HUES6 (cell line): ENCODE measurements around the gene ADGRG2.

Source experiments
- H3K27ac ChIP-seq: 2 replicates; pipeline ENCODE4 v1.7.0; 2013; ENCODE audit warnings: low read depth, mild to moderate bottlenecking, low read length, inconsistent platforms
- H3K27me3 ChIP-seq: 2 replicates; pipeline ENCODE4 v1.6.1; 2013; ENCODE audit warnings: low read length; ENCODE audit not compliant: control insufficient read depth, insufficient read depth
- H3K36me3 ChIP-seq: 2 replicates; pipeline ENCODE4 v1.6.1; 2013; ENCODE audit warnings: low read length; ENCODE audit not compliant: control insufficient read depth, insufficient read depth
- H3K4me1 ChIP-seq: 2 replicates; pipeline ENCODE4 v1.6.1; 2013; ENCODE audit warnings: low read length; ENCODE audit not compliant: control insufficient read depth, insufficient read depth
- H3K4me3 ChIP-seq: 2 replicates; pipeline ENCODE4 v1.5.1; 2013; ENCODE audit warnings: low read depth, low read length
- H3K9ac ChIP-seq: one replicate; pipeline ENCODE4 v1.6.1; 2013; ENCODE audit warnings: mild to moderate bottlenecking, low read length
- H3K9me3 ChIP-seq: 2 replicates; pipeline ENCODE4 v1.6.1; 2013; ENCODE audit warnings: low read depth, low read length; ENCODE audit not compliant: control insufficient read depth, insufficient read depth

The ADGRG2 gene

DNA sequence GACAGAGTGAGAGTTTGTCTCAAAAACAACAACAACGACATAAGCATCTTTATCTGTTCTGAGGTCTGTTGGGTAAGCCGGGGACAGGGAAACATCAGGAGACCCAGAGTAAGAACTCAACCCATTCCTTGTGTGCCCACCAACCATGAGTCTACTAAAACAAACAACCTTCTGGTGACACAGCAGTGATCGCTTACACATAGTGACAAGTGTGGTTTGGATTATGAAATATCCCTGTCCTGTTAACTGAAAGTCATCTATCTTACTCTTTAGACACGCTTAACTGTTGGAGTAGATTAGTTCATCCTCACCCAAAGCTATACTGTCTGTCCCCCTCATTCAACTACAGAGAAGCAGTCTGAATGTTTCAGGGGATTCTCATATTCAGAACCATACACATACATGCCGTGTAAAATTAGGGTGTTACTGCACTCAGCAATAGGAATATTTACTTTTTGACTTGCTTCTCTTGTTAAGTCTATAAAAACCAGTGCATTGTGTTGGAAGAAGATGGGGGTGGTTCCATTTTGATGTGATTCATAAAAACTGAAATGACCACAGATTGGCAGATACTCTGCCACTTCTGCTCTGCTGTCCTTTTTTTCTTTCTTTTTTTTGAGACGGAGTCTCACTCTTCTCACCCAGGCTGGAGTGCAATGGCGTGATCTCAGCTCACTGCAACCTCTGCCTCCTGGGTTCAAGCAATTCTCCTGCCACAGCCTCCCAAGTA lies 165.8 kb downstream of the ADGRG2 start:
- H3K36me3 ChIP-seq: peaks cover 6% of the 10 kb centered on the region
- H3K4me1 ChIP-seq: peaks cover 6% of the 10 kb centered on the region; the same call in 1 of the 2 replicates
- no peak overlapping the region for H3K27ac ChIP-seq
- H3K27me3 ChIP-seq: no peaks in the 10 kb centered on the region
- no peaks in the 10 kb centered on the region for H3K9me3 ChIP-seq
- no peak overlapping the region for H3K4me3 ChIP-seq
- H3K9ac ChIP-seq: no peak overlapping the region

DNA sequence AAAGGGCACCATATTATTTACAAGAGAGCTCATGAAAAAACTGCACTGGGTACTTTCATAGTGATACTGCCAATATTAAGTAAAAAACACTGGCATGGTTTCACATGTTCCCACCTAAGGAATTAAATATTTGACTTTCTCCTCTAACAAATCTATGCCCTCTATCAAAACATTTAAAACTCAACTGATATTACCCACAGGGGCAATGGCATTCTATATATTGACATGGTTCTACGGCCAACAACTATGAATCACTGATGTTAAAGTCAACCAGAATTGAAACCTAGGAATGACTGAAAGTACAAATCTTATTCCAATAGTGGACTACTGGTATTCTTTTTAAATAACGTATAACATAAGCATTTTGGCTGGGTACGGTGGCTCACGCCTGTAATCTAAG lies 166.6 kb downstream of the ADGRG2 start:
- Histone ChIP-seq H3K9me3 (no peaks in the 10 kb centered on the region), H3K27me3 (no peaks in the 10 kb centered on the region), H3K27ac (no peak overlapping the region), H3K4me3 (no peak overlapping the region), H3K36me3 (peaks cover 8% of the 10 kb centered on the region), H3K4me1 (peaks cover 6% of the 10 kb centered on the region; the same call in 1 of the 2 replicates), H3K9ac (no peak overlapping the region)

DNA sequence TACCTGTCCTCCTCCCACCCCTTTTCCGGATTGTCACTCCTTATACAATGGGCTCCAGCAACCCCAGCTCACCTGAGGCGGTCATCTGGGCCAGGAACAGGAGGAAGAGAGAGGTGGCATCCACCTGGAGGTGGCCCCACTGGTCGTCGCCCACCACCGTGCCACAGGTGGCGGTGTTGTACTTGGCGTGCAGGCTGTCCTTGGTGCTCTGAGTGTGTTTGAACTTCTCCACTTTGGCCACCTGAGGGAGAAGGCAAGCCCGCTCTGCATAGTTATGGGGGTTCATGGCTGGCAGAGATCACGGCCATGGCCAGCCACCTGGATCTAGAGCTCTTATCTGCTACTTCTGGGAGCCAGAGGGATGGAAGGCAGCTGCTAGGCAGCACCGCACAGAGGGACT lies 171.2 kb downstream of the ADGRG2 start:
- Histone ChIP-seq H3K9me3 (no peaks in the 10 kb centered on the region), H3K27me3 (no peaks in the 10 kb centered on the region)

DNA sequence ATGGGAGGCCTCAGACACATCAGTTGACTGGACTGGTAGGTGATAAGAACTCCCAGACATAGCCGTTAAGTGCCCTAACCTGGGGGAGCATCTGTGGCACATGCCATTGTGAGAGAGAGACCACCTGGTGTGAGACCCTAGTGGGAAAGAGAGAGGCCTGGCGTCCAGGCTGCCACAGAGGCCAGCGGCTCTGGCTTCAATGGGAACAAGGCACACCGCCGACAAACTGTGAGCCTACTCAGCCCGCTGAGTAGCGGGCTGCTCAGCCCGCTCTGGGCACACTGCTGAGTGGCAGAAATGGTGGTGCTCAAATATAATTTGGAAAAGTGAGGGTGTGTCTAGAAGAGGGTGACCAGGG lies 172.3 kb downstream of the ADGRG2 start:
- Histone ChIP-seq H3K9me3 (no peaks in the 10 kb centered on the region), H3K27me3 (no peaks in the 10 kb centered on the region), H3K27ac (no peak overlapping the region), H3K4me1 (no peaks in the 10 kb centered on the region), H3K36me3 (peaks cover 35% of the 10 kb centered on the region), H3K4me3 (no peak overlapping the region), H3K9ac (no peak overlapping the region)

More for the DNA sequence above, 171.2 kb downstream of the ADGRG2 start:
- Histone ChIP-seq H3K36me3 (peaks cover 32% of the 10 kb centered on the region), H3K9ac (no peak overlapping the region), H3K27ac (no peak overlapping the region), H3K4me3 (no peak overlapping the region), H3K4me1 (no peaks in the 10 kb centered on the region)

DNA sequence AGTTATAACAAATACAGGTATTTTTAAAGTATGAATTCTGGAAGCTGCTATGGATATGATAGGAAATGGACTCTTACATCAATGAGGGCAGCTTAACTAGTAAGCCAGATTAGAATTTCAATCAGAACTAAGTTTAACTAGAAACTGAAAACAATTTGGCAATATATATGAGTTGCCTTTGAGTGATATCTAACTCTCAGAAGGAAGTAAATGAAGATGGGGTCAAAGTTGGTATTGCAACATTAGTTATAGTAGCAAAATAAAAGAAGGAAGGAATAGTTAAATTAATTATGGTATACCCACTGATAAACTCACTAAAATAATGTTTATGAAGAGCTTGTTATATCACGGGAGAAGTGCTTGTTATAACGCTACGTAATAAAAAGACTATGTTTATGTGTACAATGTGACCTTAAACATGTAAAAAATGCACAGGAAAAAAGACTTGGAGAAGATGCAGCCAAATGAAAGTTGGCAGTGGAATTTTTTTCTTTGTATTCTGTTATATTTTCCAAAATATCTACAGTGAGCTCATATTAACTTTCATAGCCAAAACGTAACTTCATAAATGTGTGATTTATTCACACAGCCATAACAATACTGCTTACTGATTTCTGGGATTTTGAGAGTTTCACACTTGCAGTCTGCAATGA lies 172.9 kb downstream of the ADGRG2 start:
- no peak overlapping the region for H3K27ac ChIP-seq
- H3K9ac ChIP-seq: no peak overlapping the region
- no peaks in the 10 kb centered on the region for H3K4me1 ChIP-seq
- H3K9me3 ChIP-seq: no peaks in the 10 kb centered on the region
- peaks cover 40% of the 10 kb centered on the region for H3K36me3 ChIP-seq
- H3K4me3 ChIP-seq: no peak overlapping the region
- no peaks in the 10 kb centered on the region for H3K27me3 ChIP-seq

DNA sequence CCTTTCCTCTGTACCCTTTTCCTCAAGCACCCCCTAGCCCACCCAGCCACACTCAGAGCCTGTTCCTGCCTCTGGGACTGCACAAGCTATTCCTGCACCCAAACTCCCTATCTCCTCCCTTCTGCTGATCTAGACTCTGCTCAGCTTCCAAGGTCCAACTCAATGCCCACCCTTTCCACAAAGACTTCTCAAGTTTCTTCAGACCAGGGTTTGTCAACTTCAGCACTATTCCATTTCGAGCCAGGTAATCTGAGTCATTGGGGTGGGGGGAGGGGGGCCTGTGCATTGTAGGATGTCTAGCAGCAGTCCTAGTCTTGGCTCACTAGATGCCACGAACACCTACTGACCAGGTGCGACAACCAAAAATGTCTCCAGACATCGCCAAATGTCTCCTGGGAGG lies 175.7 kb downstream of the ADGRG2 start:
- no peak overlapping the region for H3K4me3 ChIP-seq
- no peaks in the 10 kb centered on the region for H3K9me3 ChIP-seq
- H3K36me3 ChIP-seq: peaks cover 55% of the 10 kb centered on the region
- no peaks in the 10 kb centered on the region for H3K4me1 ChIP-seq
- no peak overlapping the region for H3K27ac ChIP-seq
- no peak overlapping the region for H3K9ac ChIP-seq
- no peaks in the 10 kb centered on the region for H3K27me3 ChIP-seq

DNA sequence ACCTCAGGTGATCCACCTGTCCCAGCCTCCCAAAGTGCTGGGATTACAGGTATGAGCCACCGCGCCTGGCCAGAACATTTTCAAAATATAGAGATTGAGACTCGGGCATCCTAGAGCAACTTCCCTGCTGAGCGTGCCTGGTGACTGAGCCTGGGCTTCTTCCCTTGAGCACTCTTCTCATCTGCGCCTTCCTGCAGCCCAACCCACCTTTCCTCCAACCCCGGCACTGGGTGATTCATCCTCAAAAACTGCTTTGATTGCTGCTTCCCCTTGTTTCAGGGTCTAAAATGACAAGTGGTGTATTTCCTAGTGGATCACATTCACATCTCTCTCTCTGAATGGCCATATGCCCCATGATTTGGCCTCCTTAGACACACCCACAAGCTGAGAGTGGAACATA lies 176.1 kb downstream of the ADGRG2 start:
- no peak overlapping the region for H3K9ac ChIP-seq
- H3K27ac ChIP-seq: no peak overlapping the region
- no peak overlapping the region for H3K4me3 ChIP-seq
- H3K9me3 ChIP-seq: no peaks in the 10 kb centered on the region
- H3K4me1 ChIP-seq: no peaks in the 10 kb centered on the region
- H3K27me3 ChIP-seq: no peaks in the 10 kb centered on the region
- H3K36me3 ChIP-seq: peaks cover 60% of the 10 kb centered on the region

DNA sequence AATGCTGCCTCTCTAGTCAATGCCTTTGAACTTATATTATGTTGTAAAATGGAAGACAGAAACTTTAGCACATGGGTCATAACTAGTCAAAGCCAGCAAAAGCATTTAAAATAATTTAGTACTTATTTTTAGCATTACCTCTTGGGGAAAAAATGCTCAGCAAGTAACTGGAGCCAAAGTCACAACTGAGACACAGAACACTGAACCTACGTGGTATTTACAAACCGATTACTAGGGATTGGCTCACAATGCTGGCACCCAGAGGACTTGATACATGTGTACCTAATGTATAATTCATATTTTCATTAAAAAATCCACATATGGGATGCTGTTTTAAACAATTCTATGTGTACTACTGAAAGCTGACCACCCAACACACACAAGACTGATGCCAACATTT lies 176.8 kb downstream of the ADGRG2 start:
- Histone ChIP-seq H3K9me3 (no peaks in the 10 kb centered on the region), H3K4me1 (no peaks in the 10 kb centered on the region), H3K9ac (no peak overlapping the region), H3K36me3 (peaks cover 59% of the 10 kb centered on the region), H3K4me3 (no peak overlapping the region), H3K27ac (no peak overlapping the region), H3K27me3 (no peaks in the 10 kb centered on the region)

DNA sequence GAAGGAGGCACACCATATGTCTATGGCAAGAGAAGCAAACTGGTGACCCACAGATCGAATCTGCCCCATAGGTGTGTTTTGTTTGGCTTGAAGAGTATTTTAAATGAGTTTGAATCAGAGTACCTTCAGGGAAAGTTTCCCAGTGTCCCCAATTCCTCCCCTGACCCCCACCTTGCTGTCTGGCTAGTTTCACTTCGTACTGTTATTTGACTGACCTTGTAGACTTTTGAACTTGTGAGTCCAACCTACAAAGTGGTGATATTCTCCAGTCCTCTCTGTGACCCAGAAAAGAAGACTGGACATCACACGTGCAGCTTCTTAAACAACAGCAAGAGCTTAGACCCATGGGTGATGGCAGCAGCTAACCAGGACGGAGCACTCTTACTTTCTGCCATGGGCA lies 177.8 kb downstream of the ADGRG2 start:
- Histone ChIP-seq H3K36me3 (peaks cover 51% of the 10 kb centered on the region), H3K9ac (no peak overlapping the region), H3K27ac (no peak overlapping the region), H3K27me3 (no peaks in the 10 kb centered on the region), H3K4me3 (no peak overlapping the region), H3K9me3 (no peaks in the 10 kb centered on the region), H3K4me1 (no peaks in the 10 kb centered on the region)

DNA sequence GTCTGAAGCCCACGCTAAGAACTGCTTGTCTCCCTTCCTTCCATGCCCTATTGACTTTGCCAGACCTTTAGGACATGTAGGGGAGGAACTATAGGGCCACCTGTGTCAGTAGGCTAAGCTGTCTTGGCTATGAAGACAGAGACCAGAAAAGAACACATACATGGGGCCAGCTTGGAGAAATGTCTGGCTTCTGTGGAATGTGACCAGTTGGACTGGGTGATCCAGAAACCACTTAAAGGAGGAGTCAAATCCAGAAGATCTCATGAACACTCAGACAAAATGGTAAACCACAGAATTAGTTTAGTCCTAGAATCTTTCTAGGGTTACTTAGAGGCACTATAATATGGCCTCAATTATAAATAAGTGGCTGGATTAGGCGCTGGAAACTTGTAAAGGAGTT lies 180.4 kb downstream of the ADGRG2 start:
- no peaks in the 10 kb centered on the region for H3K9me3 ChIP-seq
- H3K27ac ChIP-seq: no peak overlapping the region
- H3K4me1 ChIP-seq: peaks cover 10% of the 10 kb centered on the region
- no peak overlapping the region for H3K4me3 ChIP-seq
- no peaks in the 10 kb centered on the region for H3K27me3 ChIP-seq
- no peak overlapping the region for H3K9ac ChIP-seq
- peaks cover 55% of the 10 kb centered on the region for H3K36me3 ChIP-seq
